Measurements from ENCODE around the gene CA10.

CA10 gene

GRCh38 chr17:51794466-51794865, 364.0 kb downstream of the CA10 start:
- Histone ChIP-seq H3K79me2 (no peaks in the 10 kb centered on the region), H3K9ac (no peak overlapping the region), H3K4me1 (no peaks in the 10 kb centered on the region), H3K27me3 (ENCODE audit: control insufficient read depth, insufficient read depth, low read length) (no peaks in the 10 kb centered on the region), H3K9me3 (ENCODE audit: control insufficient read depth, low read length) (no peaks in the 10 kb centered on the region), H3K4me2 (ENCODE audit: low read length) (no peak overlapping the region), H2AFZ (no peak overlapping the region), H3K4me3 (ENCODE audit: low read depth, low read length) (no peak overlapping the region), H3K36me3 (ENCODE audit: control insufficient read depth, insufficient read depth, low read length) (no peaks in the 10 kb centered on the region), H3K27ac (no peak overlapping the region)
- TF ChIP-seq, protein P1, sequence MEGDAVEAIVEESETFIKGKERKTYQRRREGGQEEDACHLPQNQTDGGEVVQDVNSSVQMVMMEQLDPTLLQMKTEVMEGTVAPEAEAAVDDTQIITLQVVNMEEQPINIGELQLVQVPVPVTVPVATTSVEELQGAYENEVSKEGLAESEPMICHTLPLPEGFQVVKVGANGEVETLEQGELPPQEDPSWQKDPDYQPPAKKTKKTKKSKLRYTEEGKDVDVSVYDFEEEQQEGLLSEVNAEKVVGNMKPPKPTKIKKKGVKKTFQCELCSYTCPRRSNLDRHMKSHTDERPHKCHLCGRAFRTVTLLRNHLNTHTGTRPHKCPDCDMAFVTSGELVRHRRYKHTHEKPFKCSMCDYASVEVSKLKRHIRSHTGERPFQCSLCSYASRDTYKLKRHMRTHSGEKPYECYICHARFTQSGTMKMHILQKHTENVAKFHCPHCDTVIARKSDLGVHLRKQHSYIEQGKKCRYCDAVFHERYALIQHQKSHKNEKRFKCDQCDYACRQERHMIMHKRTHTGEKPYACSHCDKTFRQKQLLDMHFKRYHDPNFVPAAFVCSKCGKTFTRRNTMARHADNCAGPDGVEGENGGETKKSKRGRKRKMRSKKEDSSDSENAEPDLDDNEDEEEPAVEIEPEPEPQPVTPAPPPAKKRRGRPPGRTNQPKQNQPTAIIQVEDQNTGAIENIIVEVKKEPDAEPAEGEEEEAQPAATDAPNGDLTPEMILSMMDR (IDR thresholded peaks at IDR 0.05): no peak

- H3K79me2 ChIP-seq: no peaks in the 10 kb centered on the region
- no peak overlapping the region for H3K27ac ChIP-seq
- H3K9me3 ChIP-seq (ENCODE audit: control insufficient read depth, low read length): no peaks in the 10 kb centered on the region
- no peak overlapping the region for H3K4me2 ChIP-seq (ENCODE audit: low read length)
- no peak overlapping the region for H2AFZ ChIP-seq
- no peaks in the 10 kb centered on the region for H3K27me3 ChIP-seq (ENCODE audit: control insufficient read depth, insufficient read depth, low read length)
- no peak overlapping the region for H3K4me3 ChIP-seq (ENCODE audit: low read depth, low read length)
- no peaks in the 10 kb centered on the region for H3K36me3 ChIP-seq (ENCODE audit: control insufficient read depth, insufficient read depth, low read length)
- no peaks in the 10 kb centered on the region for H3K4me1 ChIP-seq
- TF ChIP-seq, protein P1 (IDR thresholded peaks at IDR 0.05): no peak
- H3K9ac ChIP-seq: no peak overlapping the region
These were observed 364.8 kb downstream of the CA10 start for GRCh38 chr17:51793686-51794085.

GRCh38 chr17:51778842-51779241, 379.7 kb downstream of the CA10 start:
- Histone ChIP-seq H3K4me1 (no peaks in the 10 kb centered on the region), H2AFZ (no peak overlapping the region), H3K4me2 (ENCODE audit: low read length) (no peak overlapping the region), H3K27ac (no peak overlapping the region), H3K79me2 (no peaks in the 10 kb centered on the region), H3K9me3 (ENCODE audit: control insufficient read depth, low read length) (no peaks in the 10 kb centered on the region), H3K27me3 (ENCODE audit: control insufficient read depth, insufficient read depth, low read length) (no peaks in the 10 kb centered on the region), H3K36me3 (ENCODE audit: control insufficient read depth, insufficient read depth, low read length) (no peaks in the 10 kb centered on the region), H3K4me3 (ENCODE audit: low read depth, low read length) (no peak overlapping the region), H3K9ac (no peak overlapping the region)
- TF ChIP-seq, protein P1 (IDR thresholded peaks at IDR 0.05): no peak

- Histone ChIP-seq H3K36me3 (ENCODE audit: control insufficient read depth, insufficient read depth, low read length) (no peaks in the 10 kb centered on the region), H3K9ac (no peak overlapping the region), H3K27me3 (ENCODE audit: control insufficient read depth, insufficient read depth, low read length) (no peaks in the 10 kb centered on the region), H2AFZ (no peak overlapping the region), H3K4me3 (ENCODE audit: low read depth, low read length) (no peak overlapping the region), H3K4me1 (no peaks in the 10 kb centered on the region), H3K27ac (no peak overlapping the region), H3K4me2 (ENCODE audit: low read length) (no peak overlapping the region), H3K9me3 (ENCODE audit: control insufficient read depth, low read length) (no peaks in the 10 kb centered on the region), H3K79me2 (no peaks in the 10 kb centered on the region)
- TF ChIP-seq, protein P1 (IDR thresholded peaks at IDR 0.05): no peak
These were observed 388.3 kb downstream of the CA10 start for GRCh38 chr17:51770027-51770759.

DNA sequence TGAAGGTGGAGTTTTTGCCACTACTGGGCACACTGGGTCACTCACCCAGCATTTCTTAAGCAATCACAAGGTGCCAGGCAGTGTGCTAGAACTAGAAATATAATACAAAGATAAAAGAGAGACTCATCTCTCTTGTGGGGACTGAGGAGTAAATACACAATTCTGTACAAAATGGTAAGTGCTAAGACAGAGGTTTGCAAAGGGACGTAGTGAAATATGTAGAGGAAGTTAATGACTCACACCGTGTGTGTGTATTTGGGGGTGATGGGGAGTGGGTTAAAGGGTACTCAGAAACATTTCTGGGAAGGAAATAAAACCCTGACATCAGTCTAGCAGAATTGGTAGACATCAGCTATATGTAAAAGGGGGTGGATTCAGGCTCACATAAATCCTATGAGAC, 389.3 kb downstream of the CA10 start:
- Histone ChIP-seq H3K4me2 (ENCODE audit: low read length) (no peak overlapping the region), H3K4me1 (no peaks in the 10 kb centered on the region), H3K4me3 (ENCODE audit: low read depth, low read length) (no peak overlapping the region), H3K79me2 (no peaks in the 10 kb centered on the region), H3K9me3 (ENCODE audit: control insufficient read depth, low read length) (no peaks in the 10 kb centered on the region), H3K36me3 (ENCODE audit: control insufficient read depth, insufficient read depth, low read length) (no peaks in the 10 kb centered on the region), H3K27ac (no peak overlapping the region), H3K9ac (no peak overlapping the region), H3K27me3 (ENCODE audit: control insufficient read depth, insufficient read depth, low read length) (no peaks in the 10 kb centered on the region), H2AFZ (no peak overlapping the region)
- TF ChIP-seq, protein P1 (IDR thresholded peaks at IDR 0.05): no peak

All from parathyroid adenoma (tissue), 2 donors.